Measurements from ENCODE around the gene YARS1. TPM values are rescaled to one million over a fixed set of nuclear protein-coding genes. Genes with fewer than 3 reads are reported as not detected.

YARS1 gene
- total RNA-seq, 1 donor from 2014 or later: 101 TPM

DNA sequence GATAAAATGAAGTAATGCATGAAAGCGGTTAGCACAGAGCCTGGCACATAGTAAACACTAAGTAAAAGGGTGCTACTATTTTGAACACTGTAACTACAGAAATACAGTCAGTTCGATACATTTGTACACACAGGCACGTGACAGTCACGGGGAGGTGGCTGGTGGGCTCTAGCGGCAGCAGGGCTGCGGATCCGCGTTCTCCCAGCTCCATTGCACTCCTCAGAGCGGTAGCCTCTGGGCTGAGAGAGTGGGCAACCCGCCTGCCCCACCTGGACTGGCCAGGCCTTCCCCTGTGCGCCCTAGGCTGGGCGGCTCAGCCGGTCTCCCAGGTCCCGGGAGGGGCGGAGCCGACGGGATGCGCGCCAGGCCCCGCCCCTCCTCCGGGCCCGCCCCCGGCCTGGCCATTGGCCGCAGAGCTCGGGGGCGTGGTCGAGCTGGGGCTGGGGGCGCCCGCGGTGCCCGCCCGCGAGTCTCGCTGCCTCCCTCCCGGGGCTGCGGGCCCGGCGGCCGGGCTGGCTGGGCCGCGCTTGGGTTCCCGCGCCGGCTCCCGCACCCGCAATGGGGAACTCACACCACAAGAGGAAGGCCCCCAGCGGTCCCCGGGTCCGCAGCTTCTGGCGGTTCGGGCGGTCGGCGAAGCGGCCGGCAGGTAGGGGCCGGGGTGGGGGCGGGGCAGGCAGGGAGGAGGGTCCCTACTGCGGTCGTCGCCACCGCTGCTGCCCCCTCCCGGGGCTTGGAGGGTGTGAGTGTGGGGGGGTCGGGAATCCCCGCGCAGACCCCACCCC, 63.4 kb downstream of the YARS1 start:
- TF ChIP-seq, protein P1, sequence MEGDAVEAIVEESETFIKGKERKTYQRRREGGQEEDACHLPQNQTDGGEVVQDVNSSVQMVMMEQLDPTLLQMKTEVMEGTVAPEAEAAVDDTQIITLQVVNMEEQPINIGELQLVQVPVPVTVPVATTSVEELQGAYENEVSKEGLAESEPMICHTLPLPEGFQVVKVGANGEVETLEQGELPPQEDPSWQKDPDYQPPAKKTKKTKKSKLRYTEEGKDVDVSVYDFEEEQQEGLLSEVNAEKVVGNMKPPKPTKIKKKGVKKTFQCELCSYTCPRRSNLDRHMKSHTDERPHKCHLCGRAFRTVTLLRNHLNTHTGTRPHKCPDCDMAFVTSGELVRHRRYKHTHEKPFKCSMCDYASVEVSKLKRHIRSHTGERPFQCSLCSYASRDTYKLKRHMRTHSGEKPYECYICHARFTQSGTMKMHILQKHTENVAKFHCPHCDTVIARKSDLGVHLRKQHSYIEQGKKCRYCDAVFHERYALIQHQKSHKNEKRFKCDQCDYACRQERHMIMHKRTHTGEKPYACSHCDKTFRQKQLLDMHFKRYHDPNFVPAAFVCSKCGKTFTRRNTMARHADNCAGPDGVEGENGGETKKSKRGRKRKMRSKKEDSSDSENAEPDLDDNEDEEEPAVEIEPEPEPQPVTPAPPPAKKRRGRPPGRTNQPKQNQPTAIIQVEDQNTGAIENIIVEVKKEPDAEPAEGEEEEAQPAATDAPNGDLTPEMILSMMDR (IDR thresholded peaks at IDR 0.05; ENCODE audit: unreplicated experiment): peak; percentile 36
- H3K27me3 Mint-ChIP-seq: no peaks in the 10 kb centered on the region
- DNase-seq (ENCODE audit: low spot score, unreplicated experiment): peak; percentile 84
- H3K4me1 Mint-ChIP-seq (ENCODE audit: low read depth): peaks cover 37% of the 10 kb centered on the region
- H3K4me3 Mint-ChIP-seq (ENCODE audit: low read depth): peak overlapping the region; percentile 94
- peak overlapping the region; percentile 96 for H3K27ac Mint-ChIP-seq
- no peaks in the 10 kb centered on the region for H3K9me3 Mint-ChIP-seq (ENCODE audit: low read depth)
- H3K36me3 Mint-ChIP-seq (ENCODE audit: insufficient read depth): no peaks in the 10 kb centered on the region

DNA sequence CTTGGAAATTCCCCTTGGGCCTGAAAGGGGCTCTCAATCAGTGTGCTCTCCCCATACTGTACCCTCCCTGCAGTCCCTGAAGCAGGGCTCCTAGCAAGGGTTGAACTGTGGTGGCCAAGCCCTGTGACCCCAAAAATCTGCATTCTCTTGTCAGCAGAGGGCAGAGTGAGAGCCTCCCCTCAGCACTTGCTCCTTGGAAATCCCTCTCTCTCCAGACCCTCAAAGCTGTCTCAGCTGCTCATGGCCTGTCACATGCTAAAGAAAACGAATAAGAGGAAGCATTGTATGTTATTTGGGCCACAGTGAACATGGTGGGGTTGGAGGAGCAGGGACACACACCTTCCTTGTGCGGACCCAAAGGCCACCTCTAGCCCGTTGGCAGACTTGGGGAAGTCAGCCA, 67.4 kb downstream of the YARS1 start:
- Mint-ChIP-seq H3K9me3 (ENCODE audit: low read depth) (no peaks in the 10 kb centered on the region), H3K4me3 (ENCODE audit: low read depth) (no peak overlapping the region), H3K27me3 (no peaks in the 10 kb centered on the region), H3K36me3 (ENCODE audit: insufficient read depth) (peaks cover 2% of the 10 kb centered on the region), H3K4me1 (ENCODE audit: low read depth) (peaks cover 3% of the 10 kb centered on the region), H3K27ac (no peak overlapping the region)
- no peak for DNase-seq (ENCODE audit: low spot score, unreplicated experiment)
- TF ChIP-seq, protein P1 (IDR thresholded peaks at IDR 0.05; ENCODE audit: unreplicated experiment): no peak

DNA sequence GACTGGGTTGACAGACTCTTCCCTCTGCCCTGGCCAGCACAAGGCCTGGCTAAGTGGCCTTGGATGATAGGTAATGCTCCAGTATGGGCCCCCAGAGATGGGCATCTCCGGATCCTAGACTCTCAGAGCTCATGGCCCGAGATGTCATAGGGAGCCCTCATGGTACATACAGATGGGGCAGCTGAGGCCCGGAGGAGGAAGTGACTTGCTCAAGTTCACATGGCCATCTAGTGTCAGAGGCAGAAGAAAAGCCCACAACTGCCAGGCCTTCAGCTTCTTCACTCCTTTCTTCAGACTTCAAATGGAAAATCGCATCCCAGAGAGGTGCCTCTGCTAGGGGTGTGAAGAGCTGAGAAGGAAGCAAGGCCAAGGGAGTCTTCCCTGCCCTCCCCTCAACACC, 67.8 kb downstream of the YARS1 start:
- TF ChIP-seq, protein P1 (IDR thresholded peaks at IDR 0.05; ENCODE audit: unreplicated experiment): no peak
- H3K4me3 Mint-ChIP-seq (ENCODE audit: low read depth): no peak overlapping the region
- H3K36me3 Mint-ChIP-seq (ENCODE audit: insufficient read depth): peaks cover 5% of the 10 kb centered on the region
- no peak overlapping the region for H3K27ac Mint-ChIP-seq
- no peaks in the 10 kb centered on the region for H3K9me3 Mint-ChIP-seq (ENCODE audit: low read depth)
- no peaks in the 10 kb centered on the region for H3K27me3 Mint-ChIP-seq
- peaks cover 4% of the 10 kb centered on the region for H3K4me1 Mint-ChIP-seq (ENCODE audit: low read depth)
- DNase-seq (ENCODE audit: low spot score, unreplicated experiment): no peak

DNA sequence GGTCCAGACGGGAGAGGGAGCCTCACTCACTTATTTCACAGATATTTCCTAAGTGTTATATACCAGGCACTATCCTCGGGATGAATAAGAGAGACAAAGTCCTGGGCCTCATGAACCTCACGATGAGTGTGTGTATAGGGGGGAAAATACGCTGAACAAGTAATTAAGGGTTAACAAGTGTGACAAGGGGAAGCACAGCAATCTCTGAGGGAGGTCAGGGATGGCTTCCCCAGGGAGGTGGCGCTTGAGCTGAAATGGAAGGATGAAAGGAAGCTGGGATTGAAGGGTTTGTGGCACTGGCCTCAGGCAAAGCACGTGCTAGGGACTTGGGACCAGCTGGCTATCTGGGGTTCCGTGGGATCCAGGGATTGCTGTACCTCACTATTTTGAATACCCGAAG, 68.2 kb downstream of the YARS1 start:
- Mint-ChIP-seq H3K4me3 (ENCODE audit: low read depth) (no peak overlapping the region), H3K36me3 (ENCODE audit: insufficient read depth) (peaks cover 8% of the 10 kb centered on the region), H3K9me3 (ENCODE audit: low read depth) (no peaks in the 10 kb centered on the region), H3K27ac (no peak overlapping the region), H3K27me3 (no peaks in the 10 kb centered on the region), H3K4me1 (ENCODE audit: low read depth) (peaks cover 8% of the 10 kb centered on the region)
- DNase-seq (ENCODE audit: low spot score, unreplicated experiment): no peak
- TF ChIP-seq, protein P1 (IDR thresholded peaks at IDR 0.05; ENCODE audit: unreplicated experiment): no peak

DNA sequence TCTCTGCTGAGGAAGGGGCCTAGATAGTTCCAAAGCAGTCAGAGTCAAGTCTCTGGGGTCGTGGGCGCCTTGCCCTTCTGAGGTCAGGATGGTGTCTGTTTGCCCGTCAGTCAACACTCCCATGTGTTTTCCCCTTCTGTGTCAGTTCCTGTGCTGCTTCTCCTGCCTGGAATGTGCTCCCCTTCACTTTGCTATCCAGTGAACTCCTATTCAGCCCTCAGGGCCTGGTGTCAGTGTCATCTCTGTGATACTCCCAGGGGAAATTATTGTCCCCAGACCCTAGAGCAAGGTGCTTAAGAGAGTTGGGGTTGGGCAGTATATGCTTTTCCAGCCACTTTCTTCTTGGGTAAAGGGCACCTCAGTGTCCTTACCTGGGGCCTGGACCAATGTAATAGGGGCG, 68.8 kb downstream of the YARS1 start:
- H3K4me1 Mint-ChIP-seq (ENCODE audit: low read depth): peaks cover 10% of the 10 kb centered on the region
- no peak overlapping the region for H3K4me3 Mint-ChIP-seq (ENCODE audit: low read depth)
- H3K9me3 Mint-ChIP-seq (ENCODE audit: low read depth): no peaks in the 10 kb centered on the region
- peaks cover 8% of the 10 kb centered on the region for H3K36me3 Mint-ChIP-seq (ENCODE audit: insufficient read depth)
- DNase-seq (ENCODE audit: low spot score, unreplicated experiment): no peak
- TF ChIP-seq, protein P1 (IDR thresholded peaks at IDR 0.05; ENCODE audit: unreplicated experiment): no peak
- no peak overlapping the region for H3K27ac Mint-ChIP-seq
- no peaks in the 10 kb centered on the region for H3K27me3 Mint-ChIP-seq

All from progenitor cell of endocrine pancreas (in vitro differentiated cells).